ENCODE data around the gene ACAP3.

Gene ACAP3

DNA sequence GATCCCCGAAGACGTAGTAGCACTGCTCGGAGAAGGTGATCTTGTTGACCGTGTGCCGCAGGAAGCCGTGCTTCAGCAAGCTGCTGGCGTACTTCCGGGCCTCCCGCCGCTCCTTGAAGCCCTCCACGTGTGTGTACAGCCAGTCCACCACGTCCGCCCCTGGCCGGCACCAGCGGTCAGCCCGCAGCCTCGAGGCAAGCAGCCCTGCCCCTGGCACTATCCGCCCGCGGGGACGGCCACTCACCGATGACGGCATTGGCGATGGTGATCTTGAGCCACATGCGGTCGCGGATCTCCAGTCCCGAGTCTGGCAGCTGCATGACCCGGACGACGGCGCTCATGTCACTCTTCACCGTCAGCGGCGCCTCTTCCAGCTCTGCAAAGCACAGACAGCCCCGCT lies 30.5 kb upstream of the ACAP3 start:
- no peak overlapping the region for H3K4me3 ChIP-seq (ENCODE audit: low read depth, low read length)
- no peak for TF ChIP-seq CTCF (conservative IDR thresholded peaks at IDR 0.05; ENCODE audit: low read depth, low read length)
- DNase-seq (ENCODE audit: low read depth): no peak

DNA sequence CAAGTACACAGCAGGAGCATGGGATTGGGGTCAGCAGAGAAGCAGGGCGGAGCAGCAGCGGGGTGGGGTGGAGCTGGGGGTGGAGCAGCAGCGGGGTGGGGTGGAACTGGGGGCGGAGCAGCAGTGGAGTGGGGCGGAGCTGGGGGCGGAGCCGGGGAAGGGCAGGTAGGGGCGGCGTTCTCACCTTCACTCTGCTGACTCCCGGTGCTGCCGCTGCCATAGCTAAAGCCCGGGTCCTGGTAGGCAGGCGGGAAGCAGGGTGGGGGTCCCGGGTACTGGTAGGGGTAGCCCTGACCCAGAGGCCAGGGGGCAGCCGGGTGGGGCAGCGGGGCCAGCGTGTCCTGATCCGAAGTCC lies 30.0 kb upstream of the ACAP3 start:
- no peak for DNase-seq (ENCODE audit: low read depth)
- H3K4me3 ChIP-seq (ENCODE audit: low read depth, low read length): no peak overlapping the region

GRCh38 chr1:1336931-1337792 lies 29.4 kb upstream of the ACAP3 start:
- TF ChIP-seq CTCF (conservative IDR thresholded peaks at IDR 0.05; ENCODE audit: low read depth, low read length): no peak
- DNase-seq (ENCODE audit: low read depth): no peak
- no peak overlapping the region for H3K4me3 ChIP-seq (ENCODE audit: low read depth, low read length)

More for the DNA sequence above, 30.0 kb upstream of the ACAP3 start:
- no peak for TF ChIP-seq CTCF (conservative IDR thresholded peaks at IDR 0.05; ENCODE audit: low read depth, low read length)

DNA sequence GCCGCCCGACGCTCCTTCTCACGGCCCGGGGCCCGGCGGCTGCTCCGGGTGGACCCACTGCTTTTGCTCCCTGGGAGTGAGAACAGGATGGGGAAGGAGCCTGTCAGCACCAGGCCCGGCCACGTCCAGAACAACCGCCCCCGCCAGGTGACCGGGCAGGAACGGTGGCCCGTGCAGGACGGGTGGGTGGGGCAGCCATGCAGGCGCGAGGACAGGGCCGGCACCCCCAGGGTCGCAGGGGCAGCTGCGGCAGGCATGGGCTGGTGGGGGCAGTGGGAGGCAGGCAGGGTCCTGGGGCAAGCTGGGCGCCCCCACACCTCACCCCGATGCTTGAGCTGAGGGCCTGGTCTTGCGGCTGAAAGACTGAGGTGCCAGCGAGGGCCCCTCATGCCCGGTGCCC lies 28.7 kb upstream of the ACAP3 start:
- DNase-seq (ENCODE audit: low read depth): no peak
- TF ChIP-seq CTCF (conservative IDR thresholded peaks at IDR 0.05; ENCODE audit: low read depth, low read length): no peak
- no peak overlapping the region for H3K4me3 ChIP-seq (ENCODE audit: low read depth, low read length)

DNA sequence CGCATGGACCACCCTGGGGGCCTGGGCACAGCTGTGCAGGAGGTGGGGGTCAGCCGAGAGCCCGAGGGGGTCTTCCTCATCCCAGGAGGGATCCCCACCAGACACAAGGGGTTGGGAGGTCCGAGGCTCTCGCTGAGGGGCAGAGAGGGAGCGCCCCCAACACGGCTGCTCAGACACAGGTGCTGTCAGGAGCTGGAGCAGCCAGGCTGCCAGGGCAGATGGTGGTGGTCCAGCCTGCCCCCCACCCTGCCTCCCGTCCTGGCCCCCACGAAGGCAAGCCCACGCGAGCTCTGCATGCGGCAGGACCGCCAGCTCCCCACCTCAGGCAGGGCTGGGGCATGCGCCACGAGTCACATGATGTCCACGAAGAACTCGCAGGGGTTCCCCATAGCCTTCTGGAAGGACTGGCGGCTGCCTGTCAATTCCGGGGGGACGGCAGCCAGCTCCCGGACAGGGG lies 28.1 kb upstream of the ACAP3 start:
- DNase-seq (ENCODE audit: low read depth): no peak
- TF ChIP-seq CTCF (conservative IDR thresholded peaks at IDR 0.05; ENCODE audit: low read depth, low read length): no peak
- H3K4me3 ChIP-seq (ENCODE audit: low read depth, low read length): no peak overlapping the region

DNA sequence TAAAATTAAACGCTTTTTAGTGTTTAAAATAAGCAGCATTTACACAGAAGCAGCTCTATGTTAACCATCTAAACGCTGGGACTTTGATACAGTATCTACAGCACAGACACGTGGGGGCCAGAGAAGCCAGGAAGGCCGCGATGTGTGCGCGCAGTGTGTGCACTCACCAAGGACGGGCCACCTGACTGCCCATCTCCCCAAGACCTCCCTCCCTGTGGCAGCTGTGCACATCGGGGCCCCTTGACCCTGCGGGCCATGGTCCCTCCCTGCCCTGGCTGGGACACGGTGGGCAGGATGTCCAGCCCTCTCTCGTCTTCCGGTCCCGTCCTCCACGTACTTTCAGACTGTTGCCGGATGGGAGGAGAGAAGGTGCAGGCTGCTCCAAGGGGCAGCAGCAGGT lies 27.6 kb upstream of the ACAP3 start:
- no peak for TF ChIP-seq CTCF (conservative IDR thresholded peaks at IDR 0.05; ENCODE audit: low read depth, low read length)
- DNase-seq (ENCODE audit: low read depth): no peak
- H3K4me3 ChIP-seq (ENCODE audit: low read depth, low read length): no peak overlapping the region

DNA sequence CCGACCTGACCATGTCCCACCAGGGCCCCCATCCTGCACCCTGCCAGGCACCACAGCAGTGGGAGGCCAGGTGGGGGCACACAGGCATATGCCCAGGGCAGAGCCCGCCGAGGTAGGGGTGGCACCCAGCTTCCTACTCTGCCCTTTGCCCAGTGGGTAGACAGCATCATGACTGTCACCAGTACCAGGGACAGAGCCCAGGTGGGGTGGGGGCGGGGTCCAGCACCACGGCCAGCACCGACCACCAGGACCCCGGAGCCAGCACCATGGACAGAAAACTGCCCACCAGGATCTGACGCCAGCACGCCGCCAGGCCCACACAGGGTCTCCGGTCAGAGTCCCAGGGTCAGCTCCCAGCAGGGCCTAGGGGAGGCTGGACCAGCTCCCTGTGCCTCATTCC lies 27.1 kb upstream of the ACAP3 start:
- DNase-seq (ENCODE audit: low read depth): no peak
- TF ChIP-seq CTCF (conservative IDR thresholded peaks at IDR 0.05; ENCODE audit: low read depth, low read length): no peak
- H3K4me3 ChIP-seq (ENCODE audit: low read depth, low read length): no peak overlapping the region

Data from choroid plexus epithelial cell (primary cell).